Parathyroid adenoma (tissue), 2 donors: Measurements from ENCODE around the gene LSAMP.

Source experiments
- H2AFZ ChIP-seq: fragments of 300-600 bp; sonication (generic); one replicate; pipeline ENCODE4 v1.7.0; 2017; ENCODE audit warnings: antibody characterized with exemption, mild to moderate bottlenecking
- H3K27ac ChIP-seq: fragments of 300-600 bp; sonication (generic); one replicate; pipeline ENCODE4 v1.7.0; 2017
- H3K27me3 ChIP-seq: fragments of 300-600 bp; sonication (generic); one replicate; pipeline ENCODE4 v1.7.0; 2017; ENCODE audit warnings: low read length; ENCODE audit not compliant: control insufficient read depth, insufficient read depth
- H3K36me3 ChIP-seq: fragments of 300-600 bp; sonication (generic); one replicate; pipeline ENCODE4 v1.7.0; 2017; ENCODE audit warnings: low read length; ENCODE audit not compliant: control insufficient read depth, insufficient read depth
- H3K4me1 ChIP-seq: fragments of 300-600 bp; sonication (generic); one replicate; pipeline ENCODE4 v1.7.0; 2017; ENCODE audit warnings: control low read depth
- H3K4me2 ChIP-seq: fragments of 300-600 bp; sonication (generic); one replicate; pipeline ENCODE4 v1.7.0; 2017; ENCODE audit warnings: low read length
- H3K4me3 ChIP-seq: fragments of 300-600 bp; sonication (generic); one replicate; pipeline ENCODE4 v1.7.0; 2017; ENCODE audit warnings: low read depth, low read length
- H3K79me2 ChIP-seq: fragments of 300-600 bp; sonication (generic); one replicate; pipeline ENCODE4 v1.7.0; 2017; ENCODE audit warnings: control low read depth
- H3K9ac ChIP-seq: fragments of 300-600 bp; sonication (generic); one replicate; pipeline ENCODE4 v1.7.0; 2017; ENCODE audit warnings: mild to moderate bottlenecking
- H3K9me3 ChIP-seq: fragments of 300-600 bp; sonication (generic); one replicate; pipeline ENCODE4 v1.7.0; 2017; ENCODE audit warnings: low read length; ENCODE audit not compliant: control insufficient read depth
- TF ChIP-seq, protein P1 (sequence below): fragments of 300-600 bp; sonication (generic); IDR thresholded peaks from one replicate; pipeline ENCODE4 v1.7.0; 2017; ENCODE audit warnings: antibody characterized with exemption, mild to moderate bottlenecking
- donor health status: primary hyperparathyroidism.

Gene LSAMP

DNA sequence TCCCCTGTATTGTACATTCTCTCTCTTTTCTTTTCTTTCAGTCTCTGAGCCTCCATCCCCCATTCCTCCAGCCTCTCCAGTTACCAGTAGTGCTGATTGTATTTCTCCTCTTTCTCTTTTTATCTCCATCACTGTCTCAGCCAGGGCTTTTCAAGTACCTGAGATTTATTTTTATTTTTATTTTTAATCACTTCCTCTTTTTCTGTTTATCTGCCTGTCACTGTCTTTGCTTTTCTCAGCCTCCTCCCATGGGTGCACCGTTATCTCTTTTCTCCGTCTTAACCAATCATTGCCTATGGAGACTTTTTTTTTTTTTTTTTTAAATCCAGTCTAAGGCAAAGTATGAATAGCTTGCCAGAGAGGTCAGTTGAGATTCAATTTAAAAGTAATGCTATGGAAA lies 462.7 kb downstream of the LSAMP start:
- TF ChIP-seq, protein P1, sequence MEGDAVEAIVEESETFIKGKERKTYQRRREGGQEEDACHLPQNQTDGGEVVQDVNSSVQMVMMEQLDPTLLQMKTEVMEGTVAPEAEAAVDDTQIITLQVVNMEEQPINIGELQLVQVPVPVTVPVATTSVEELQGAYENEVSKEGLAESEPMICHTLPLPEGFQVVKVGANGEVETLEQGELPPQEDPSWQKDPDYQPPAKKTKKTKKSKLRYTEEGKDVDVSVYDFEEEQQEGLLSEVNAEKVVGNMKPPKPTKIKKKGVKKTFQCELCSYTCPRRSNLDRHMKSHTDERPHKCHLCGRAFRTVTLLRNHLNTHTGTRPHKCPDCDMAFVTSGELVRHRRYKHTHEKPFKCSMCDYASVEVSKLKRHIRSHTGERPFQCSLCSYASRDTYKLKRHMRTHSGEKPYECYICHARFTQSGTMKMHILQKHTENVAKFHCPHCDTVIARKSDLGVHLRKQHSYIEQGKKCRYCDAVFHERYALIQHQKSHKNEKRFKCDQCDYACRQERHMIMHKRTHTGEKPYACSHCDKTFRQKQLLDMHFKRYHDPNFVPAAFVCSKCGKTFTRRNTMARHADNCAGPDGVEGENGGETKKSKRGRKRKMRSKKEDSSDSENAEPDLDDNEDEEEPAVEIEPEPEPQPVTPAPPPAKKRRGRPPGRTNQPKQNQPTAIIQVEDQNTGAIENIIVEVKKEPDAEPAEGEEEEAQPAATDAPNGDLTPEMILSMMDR, result no peak
- H3K4me2 ChIP-seq, result no peak overlapping the region

DNA sequence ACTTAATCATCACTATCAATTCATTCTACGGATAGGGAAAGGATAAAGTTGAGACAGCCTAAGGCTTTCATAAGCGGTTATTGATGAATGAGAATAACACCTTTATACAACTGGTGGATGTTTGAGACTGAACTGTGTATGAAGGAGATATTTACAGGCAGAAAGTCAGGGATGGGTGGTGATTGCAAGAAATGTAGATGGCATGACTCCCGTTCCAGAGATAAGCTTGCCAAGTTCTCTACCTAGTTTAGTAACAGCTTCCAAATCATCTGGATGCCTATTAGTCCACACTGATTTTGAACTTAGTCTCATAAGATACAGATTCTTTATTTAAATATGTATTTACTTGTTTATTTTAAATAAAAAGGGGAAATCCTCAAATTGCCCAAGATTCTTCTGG lies 463.2 kb downstream of the LSAMP start:
- H3K27ac ChIP-seq, result no peak overlapping the region
- no peaks in the 10 kb centered on the region for H3K27me3 ChIP-seq
- H3K79me2 ChIP-seq, result no peaks in the 10 kb centered on the region
- H3K9ac ChIP-seq, result no peak overlapping the region
- no peaks in the 10 kb centered on the region for H3K36me3 ChIP-seq
- H3K4me1 ChIP-seq, result no peaks in the 10 kb centered on the region
- no peak overlapping the region for H2AFZ ChIP-seq
- H3K4me2 ChIP-seq, result no peak overlapping the region
- no peaks in the 10 kb centered on the region for H3K9me3 ChIP-seq
- TF ChIP-seq, protein P1, result no peak
- no peak overlapping the region for H3K4me3 ChIP-seq

More for the DNA sequence above, 462.7 kb downstream of the LSAMP start:
- no peak overlapping the region for H3K27ac ChIP-seq
- no peaks in the 10 kb centered on the region for H3K36me3 ChIP-seq
- no peak overlapping the region for H3K4me3 ChIP-seq
- no peak overlapping the region for H2AFZ ChIP-seq
- no peaks in the 10 kb centered on the region for H3K4me1 ChIP-seq
- H3K9ac ChIP-seq, result no peak overlapping the region
- no peaks in the 10 kb centered on the region for H3K27me3 ChIP-seq
- no peaks in the 10 kb centered on the region for H3K79me2 ChIP-seq
- no peaks in the 10 kb centered on the region for H3K9me3 ChIP-seq

DNA sequence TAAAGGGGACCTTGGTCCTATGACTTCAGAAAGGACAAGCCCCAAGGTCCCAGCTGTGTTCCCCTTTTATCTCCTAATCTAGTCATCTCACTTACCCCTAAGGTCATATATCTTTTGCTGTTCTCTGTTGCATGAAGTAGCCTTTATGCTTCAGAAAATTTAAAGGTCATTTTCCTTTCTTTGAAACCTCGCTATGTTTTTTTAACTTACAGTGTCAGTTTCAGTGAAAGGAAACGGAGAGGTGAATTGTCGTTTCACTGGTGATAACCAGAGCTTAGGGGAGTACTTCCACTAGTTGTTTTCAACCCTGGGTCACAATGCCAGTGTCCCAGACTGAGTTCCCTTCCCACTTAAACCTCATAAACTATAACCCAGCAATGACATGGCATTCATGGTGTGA lies 464.6 kb downstream of the LSAMP start:
- no peak overlapping the region for H3K4me2 ChIP-seq
- H3K4me1 ChIP-seq, result no peaks in the 10 kb centered on the region
- no peaks in the 10 kb centered on the region for H3K27me3 ChIP-seq
- H3K36me3 ChIP-seq, result no peaks in the 10 kb centered on the region
- no peak overlapping the region for H3K27ac ChIP-seq
- no peak overlapping the region for H3K9ac ChIP-seq
- H3K4me3 ChIP-seq, result no peak overlapping the region
- H3K9me3 ChIP-seq, result no peaks in the 10 kb centered on the region
- H2AFZ ChIP-seq, result no peak overlapping the region
- H3K79me2 ChIP-seq, result no peaks in the 10 kb centered on the region
- TF ChIP-seq, protein P1, result no peak

DNA sequence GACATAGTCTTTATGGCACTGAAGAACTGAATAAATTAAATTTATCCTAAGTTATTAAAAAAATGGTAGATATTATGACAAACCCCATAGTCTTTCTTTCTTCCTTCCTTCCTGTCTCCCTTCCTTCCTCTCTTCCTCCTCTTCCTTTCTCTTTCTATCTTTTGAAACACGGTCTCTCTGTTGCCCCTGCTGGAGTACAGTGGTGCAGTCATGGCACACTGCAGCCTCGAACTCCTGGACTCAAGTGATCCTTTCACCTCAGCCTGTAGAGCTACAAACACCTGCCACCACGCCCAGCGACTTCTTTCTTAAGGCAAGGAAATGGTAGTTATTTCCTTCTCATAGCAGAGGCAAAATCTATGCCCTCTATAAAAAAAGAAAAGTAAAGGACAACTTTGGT lies 467.4 kb downstream of the LSAMP start:
- Histone ChIP-seq H3K27ac (no peak overlapping the region), H3K79me2 (no peaks in the 10 kb centered on the region), H3K27me3 (no peaks in the 10 kb centered on the region), H3K9ac (no peak overlapping the region), H3K9me3 (no peaks in the 10 kb centered on the region), H3K4me1 (no peaks in the 10 kb centered on the region), H3K4me2 (no peak overlapping the region), H3K36me3 (no peaks in the 10 kb centered on the region), H2AFZ (no peak overlapping the region), H3K4me3 (no peak overlapping the region)
- TF ChIP-seq, protein P1, result no peak

DNA sequence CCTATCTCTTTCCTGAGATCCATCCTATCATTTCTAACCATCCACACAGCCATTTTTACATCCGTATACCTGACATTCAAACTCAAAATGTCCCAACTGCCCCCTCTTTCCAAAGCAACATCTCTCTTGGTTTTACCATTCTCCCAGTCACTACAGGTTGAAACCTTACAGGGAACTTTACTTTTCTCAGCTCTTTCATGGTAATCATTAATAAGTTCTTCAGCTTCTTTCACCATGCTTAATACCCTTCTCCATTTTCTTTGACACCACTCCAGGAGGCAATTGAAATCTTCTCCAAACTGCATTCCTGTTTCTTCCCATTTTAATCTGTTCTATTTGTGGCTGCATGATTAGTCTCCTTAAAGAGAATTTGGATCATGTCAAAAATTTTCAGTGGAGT lies 469.5 kb downstream of the LSAMP start:
- H3K36me3 ChIP-seq, result no peaks in the 10 kb centered on the region
- H3K27ac ChIP-seq, result no peak overlapping the region
- H2AFZ ChIP-seq, result no peak overlapping the region
- no peaks in the 10 kb centered on the region for H3K27me3 ChIP-seq
- TF ChIP-seq, protein P1, result no peak
- H3K9me3 ChIP-seq, result no peaks in the 10 kb centered on the region
- no peaks in the 10 kb centered on the region for H3K79me2 ChIP-seq
- H3K9ac ChIP-seq, result no peak overlapping the region
- no peak overlapping the region for H3K4me2 ChIP-seq
- H3K4me1 ChIP-seq, result no peaks in the 10 kb centered on the region
- no peak overlapping the region for H3K4me3 ChIP-seq
